ENCODE measurements around the gene COL5A2. TPM values are rescaled to one million over a fixed set of nuclear protein-coding genes. Genes with fewer than 3 reads are reported as not detected.

The COL5A2 gene
- total and polyA plus RNA-seq, 10 of the 15 experiments (the other 5 are each of a cell fraction or from before 2014, with no cell fraction given) = 0.04 to 0.85 (median 0.39) TPM

- peak; percentile 88 to 97 (median 89); a peak in 5 of 6 replicates for TF ChIP-seq CTCF (IDR thresholded peaks at IDR 0.05 in 2 of 3, conservative IDR thresholded peaks at IDR 0.05 in 1 of 3; ENCODE audit: control insufficient read depth in 2 of 3, extremely low read depth in 1 of 3, insufficient read depth in 1 of 3, low read depth in 3 of 3, low read length in 3 of 3)
- TF ChIP-seq MEF2B (IDR thresholded peaks at IDR 0.05; ENCODE audit: partially characterized antibody, poor library complexity, severe bottlenecking) = no peak
- peak; percentile 76 for TF ChIP-seq SMC3 (IDR thresholded peaks at IDR 0.05; ENCODE audit: borderline replicate concordance, low read length)
- TF ChIP-seq SMARCA5 (IDR thresholded peaks at IDR 0.05) = no peak; the same call in 1 of the 2 replicates
- TF ChIP-seq ELK1 (IDR thresholded peaks at IDR 0.05; ENCODE audit: low read depth, low read length) = no peak
- no peak for TF ChIP-seq RFX5 (IDR thresholded peaks at IDR 0.05; ENCODE audit: low read depth, low read length)
- no peak for TF ChIP-seq RB1 (IDR thresholded peaks at IDR 0.05; ENCODE audit: borderline replicate concordance)
- no peak for TF ChIP-seq CREM (IDR thresholded peaks at IDR 0.05; ENCODE audit: low read depth)
- no peak for TF ChIP-seq ATF2 (IDR thresholded peaks at IDR 0.05; ENCODE audit: low read length)
- TF ChIP-seq GATAD2B (conservative IDR thresholded peaks at IDR 0.05; ENCODE audit: low read depth) = no peak
- TF ChIP-seq YBX1 (IDR thresholded peaks at IDR 0.05) = no peak
- TF ChIP-seq ZZZ3 (IDR thresholded peaks at IDR 0.05; ENCODE audit: control insufficient read depth, insufficient read length, low read depth) = no peak
- TF ChIP-seq POLR2AphosphoS5 (IDR thresholded peaks at IDR 0.05; ENCODE audit: low read length) = no peak
- no peak for TF ChIP-seq FOXM1 (IDR thresholded peaks at IDR 0.05; ENCODE audit: low read depth, low read length)
- TF ChIP-seq ZBTB40 (IDR thresholded peaks at IDR 0.05; ENCODE audit: borderline replicate concordance) = no peak
- TF ChIP-seq NR2C1 (IDR thresholded peaks at IDR 0.05) = peak; percentile 63
- no peak for TF ChIP-seq TBL1XR1 (IDR thresholded peaks at IDR 0.05; ENCODE audit: low read depth, low read length)
Observed at GRCh38 chr2:189142893-189143759, 36.4 kb downstream of the COL5A2 start (continued).

All from GM12878 (cell line).